Caco-2 (cell line): ENCODE measurements around the gene KCTD5. TPM values are rescaled to one million over a fixed set of nuclear protein-coding genes. Genes with fewer than 3 reads are reported as not detected.

Experiments
- BruUV-seq: library from RNA; stranded (reverse); fragments of 400-500 nt; replicated peaks from 2 replicates; lab custom pipeline; 2021; lab: Mats Ljungman, UMichigan
- CTCF ChIA-PET: fragments of 300-600 bp; sonication (Branson Sonifier 250); formaldehyde crosslinking; loops from one replicate; lab custom pipeline; 2022; ENCODE audit warnings: antibody characterized with exemption; lab: Charles Lee
- POLR2A ChIA-PET: fragments of 300-600 bp; sonication (Branson Sonifier 250); formaldehyde crosslinking; loops from one replicate; lab custom pipeline; 2022; ENCODE audit warnings: antibody characterized with exemption; lab: Charles Lee
- DNase-seq, 2 experiments: peaks; one replicate each; pipeline versions ENCODE4 v3.0.0 to v3.0.0-alpha.2; 2020 to 2022
- H3K27me3 ChIP-seq: replicated peaks from 2 replicates; pipeline ENCODE4 v1.6.0; 2011; ENCODE audit warnings: low read length; ENCODE audit not compliant: control insufficient read depth, insufficient read depth
- H3K36me3 ChIP-seq: 2 replicates; pipeline ENCODE4 v1.5.1; 2011; ENCODE audit warnings: low read length; ENCODE audit not compliant: control insufficient read depth, insufficient read depth
- H3K4me1 ChIP-seq: fragments of 250-450 bp; sonication (Bioruptor Pico); 2 replicates; pipeline ENCODE4 v1.5.1; 2020; ENCODE audit warnings: mild to moderate bottlenecking
- H3K4me3 ChIP-seq: 2 replicates; pipeline ENCODE4 v1.5.1; 2011; ENCODE audit warnings: low read depth, mild to moderate bottlenecking, control low read depth, low read length
- H3K9me3 ChIP-seq: fragments of 250-450 bp; sonication (Bioruptor Pico); 2 replicates; pipeline ENCODE4 v1.5.1; 2020; ENCODE audit warnings: mild to moderate bottlenecking, moderate library complexity
- H3K27ac Mint-ChIP-seq: one replicate; pipeline ENCODE4 v1.8.0; 2022; ENCODE audit warnings: mixed read lengths; ENCODE audit not compliant: unreplicated experiment
- H3K27me3 Mint-ChIP-seq: one replicate; pipeline ENCODE4 v1.8.0; 2022; ENCODE audit warnings: mixed read lengths; ENCODE audit not compliant: insufficient read depth, unreplicated experiment
- H3K36me3 Mint-ChIP-seq: one replicate; pipeline ENCODE4 v1.8.0; 2022; ENCODE audit warnings: mild to moderate bottlenecking, mixed read lengths; ENCODE audit not compliant: insufficient read depth, unreplicated experiment
- H3K4me1 Mint-ChIP-seq: one replicate; pipeline ENCODE4 v1.8.0; 2022; ENCODE audit warnings: low read depth, mixed read lengths; ENCODE audit not compliant: unreplicated experiment
- H3K4me3 Mint-ChIP-seq: one replicate; pipeline ENCODE4 v1.8.0; 2022; ENCODE audit warnings: mild to moderate bottlenecking, moderate library complexity, mixed read lengths; ENCODE audit not compliant: unreplicated experiment
- H3K9me3 Mint-ChIP-seq: one replicate; pipeline ENCODE4 v1.8.0; 2022; ENCODE audit warnings: mixed read lengths; ENCODE audit not compliant: unreplicated experiment
- intact Hi-C: fragments of 100-400 bp; cut with micrococcal nuclease; formaldehyde crosslinking; loops from one replicate; pipeline ENCODE4 v1.10.0; 2022; ENCODE audit not compliant: unreplicated experiment
- total RNA-seq: library from RNA; stranded (reverse); gene quantifications from 2 replicates; pipeline ENCODE4 v1.2.3, GENCODE V29; 2022
- TF ChIP-seq, protein P1 (sequence below), 2 experiments: fragments of 200-600 bp in 1 of 2; IDR thresholded peaks; 1 replicate in 1 of 2; 2 replicates in 1 of 2; pipeline versions ENCODE4 v1.5.1 to v1.8.0; 2011 to 2022; ENCODE audit warnings: antibody characterized with exemption in 1 of 2, control low read depth in 1 of 2, inconsistent platforms in 1 of 2, low read depth in 1 of 2, low read length in 1 of 2, mild to moderate bottlenecking in 1 of 2, moderate library complexity in 1 of 2; ENCODE audit not compliant: insufficient read depth in 1 of 2, severe bottlenecking in 1 of 2, unreplicated experiment in 1 of 2

Gene KCTD5
- total RNA-seq, 1 experiment from 2014 or later, result 30.4 TPM

DNA sequence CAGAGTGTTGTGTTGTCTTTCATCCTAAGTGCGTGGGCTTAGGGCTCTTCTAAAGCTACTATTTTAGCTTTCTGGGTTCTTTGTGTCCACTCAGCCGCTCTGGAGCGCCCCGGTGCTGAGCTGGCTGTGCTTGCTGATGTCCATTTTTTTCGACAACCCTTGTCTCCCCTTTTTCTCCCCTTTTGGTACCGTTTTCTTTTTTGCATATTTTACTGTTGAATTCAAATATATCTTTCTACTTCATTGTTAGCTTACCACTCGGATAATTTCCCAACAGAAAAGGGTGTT lies 71.4 kb downstream of the KCTD5 start:
- intact Hi-C loops, result loop anchor here (5.0 kb wide), 1 partner anchor 104 kb away; the partner anchor contains the start of gene PRSS22
- peak overlapping the region; percentile 75 for H3K4me3 ChIP-seq
- TF ChIP-seq, protein P1, sequence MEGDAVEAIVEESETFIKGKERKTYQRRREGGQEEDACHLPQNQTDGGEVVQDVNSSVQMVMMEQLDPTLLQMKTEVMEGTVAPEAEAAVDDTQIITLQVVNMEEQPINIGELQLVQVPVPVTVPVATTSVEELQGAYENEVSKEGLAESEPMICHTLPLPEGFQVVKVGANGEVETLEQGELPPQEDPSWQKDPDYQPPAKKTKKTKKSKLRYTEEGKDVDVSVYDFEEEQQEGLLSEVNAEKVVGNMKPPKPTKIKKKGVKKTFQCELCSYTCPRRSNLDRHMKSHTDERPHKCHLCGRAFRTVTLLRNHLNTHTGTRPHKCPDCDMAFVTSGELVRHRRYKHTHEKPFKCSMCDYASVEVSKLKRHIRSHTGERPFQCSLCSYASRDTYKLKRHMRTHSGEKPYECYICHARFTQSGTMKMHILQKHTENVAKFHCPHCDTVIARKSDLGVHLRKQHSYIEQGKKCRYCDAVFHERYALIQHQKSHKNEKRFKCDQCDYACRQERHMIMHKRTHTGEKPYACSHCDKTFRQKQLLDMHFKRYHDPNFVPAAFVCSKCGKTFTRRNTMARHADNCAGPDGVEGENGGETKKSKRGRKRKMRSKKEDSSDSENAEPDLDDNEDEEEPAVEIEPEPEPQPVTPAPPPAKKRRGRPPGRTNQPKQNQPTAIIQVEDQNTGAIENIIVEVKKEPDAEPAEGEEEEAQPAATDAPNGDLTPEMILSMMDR (IDR thresholded peaks at IDR 0.05; ENCODE audit: insufficient read depth in 1 of 2, low read depth in 1 of 2, low read length in 1 of 2, severe bottlenecking in 1 of 2, unreplicated experiment in 1 of 2), result no peak
- no peaks in the 10 kb centered on the region for H3K27me3 Mint-ChIP-seq
- H3K27me3 ChIP-seq, result no peaks in the 10 kb centered on the region
- H3K4me1 Mint-ChIP-seq, result peaks cover 34% of the 10 kb centered on the region
- ChIA-PET POLR2A (interaction anchor here (0.9 kb wide), 1 partner anchor 20 kb away, joined by 3 read pairs; no protein-coding TSS in a partner anchor), CTCF (interaction anchor here (1.0 kb wide), 1 partner anchor 21 kb away, joined by 3 read pairs; no protein-coding TSS in a partner anchor)
- no TSS peak for BruUV-seq
- peaks cover 78% of the 10 kb centered on the region for H3K36me3 Mint-ChIP-seq
- DNase-seq, result no peak
- peak overlapping the region; percentile 97 for H3K27ac Mint-ChIP-seq
- peaks cover 3% of the 10 kb centered on the region for H3K36me3 ChIP-seq
- peaks cover 8% of the 10 kb centered on the region; the same call in 1 of the 2 replicates for H3K4me1 ChIP-seq
- H3K9me3 Mint-ChIP-seq, result no peaks in the 10 kb centered on the region
- H3K4me3 Mint-ChIP-seq, result peak overlapping the region; percentile 78
- H3K9me3 ChIP-seq, result no peaks in the 10 kb centered on the region

DNA sequence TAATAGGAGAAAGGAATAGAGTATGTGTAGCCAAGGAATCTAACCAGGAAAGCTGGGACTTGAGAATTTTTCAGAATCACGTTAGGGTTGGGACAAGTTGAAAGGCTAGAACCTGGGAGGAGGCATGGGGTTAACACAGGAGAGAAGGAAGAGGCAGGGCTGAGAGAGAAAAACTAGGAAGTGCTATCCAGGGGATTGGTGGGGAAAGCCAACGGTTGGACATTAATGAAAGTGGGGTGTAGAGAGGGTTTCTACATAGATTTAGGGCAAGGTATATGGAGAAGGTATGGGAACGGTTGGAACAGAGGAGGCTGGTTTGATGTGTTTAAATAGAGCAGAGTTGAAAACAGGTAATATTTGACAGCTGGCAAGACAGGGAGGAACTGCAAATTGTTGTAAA lies 72.8 kb downstream of the KCTD5 start:
- H3K27me3 Mint-ChIP-seq, result no peaks in the 10 kb centered on the region
- H3K9me3 ChIP-seq, result no peaks in the 10 kb centered on the region
- DNase-seq, result no peak
- TF ChIP-seq, protein P1 (IDR thresholded peaks at IDR 0.05; ENCODE audit: insufficient read depth in 1 of 2, low read depth in 1 of 2, low read length in 1 of 2, severe bottlenecking in 1 of 2, unreplicated experiment in 1 of 2), result no peak
- CTCF ChIA-PET, result no interaction called here
- peaks cover 37% of the 10 kb centered on the region for H3K4me1 Mint-ChIP-seq
- H3K36me3 Mint-ChIP-seq, result peaks cover 93% of the 10 kb centered on the region
- H3K4me3 Mint-ChIP-seq, result peak overlapping the region; percentile 78
- no peaks in the 10 kb centered on the region for H3K9me3 Mint-ChIP-seq
- no TSS peak for BruUV-seq
- H3K27ac Mint-ChIP-seq, result peak overlapping the region; percentile 21
- intact Hi-C loops, result no loop called here
- peaks cover 8% of the 10 kb centered on the region; the same call in 1 of the 2 replicates for H3K4me1 ChIP-seq
- POLR2A ChIA-PET, result no interaction called here
- no peak overlapping the region for H3K4me3 ChIP-seq
- no peaks in the 10 kb centered on the region for H3K27me3 ChIP-seq
- H3K36me3 ChIP-seq, result peaks cover 7% of the 10 kb centered on the region

DNA sequence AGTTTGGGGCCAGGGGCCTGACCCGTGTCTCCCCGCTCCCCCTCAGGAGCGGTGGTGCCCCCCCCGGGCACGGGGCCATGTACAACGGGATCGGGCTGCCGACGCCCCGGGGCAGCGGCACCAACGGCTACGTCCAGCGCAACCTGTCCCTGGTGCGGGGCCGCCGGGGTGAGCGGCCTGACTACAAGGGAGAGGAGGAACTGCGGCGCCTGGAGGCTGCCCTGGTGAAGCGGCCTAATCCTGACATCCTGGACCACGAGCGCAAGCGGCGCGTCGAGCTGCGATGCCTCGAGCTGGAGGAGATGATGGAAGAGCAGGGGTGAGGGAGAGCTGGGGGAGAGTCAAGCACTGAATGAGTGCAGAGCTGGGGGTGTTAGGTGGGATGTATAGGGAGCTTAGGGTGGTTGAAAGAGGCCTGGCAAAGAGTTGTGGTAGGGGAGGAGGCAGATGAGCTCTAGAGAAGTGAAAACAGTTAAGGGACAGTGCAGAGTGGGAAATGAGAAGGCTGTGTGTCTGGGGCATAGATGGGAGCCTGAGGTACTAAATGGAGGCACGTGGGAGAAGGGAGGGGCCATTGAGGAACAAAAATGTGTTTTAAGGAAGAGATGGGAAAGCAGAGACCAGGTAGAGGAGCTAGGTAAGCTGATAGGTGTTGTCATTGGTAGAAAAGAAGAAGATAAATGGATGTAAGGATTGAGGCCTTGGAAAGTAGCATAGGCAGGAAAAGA lies 74.1 kb downstream of the KCTD5 start:
- peaks cover 10% of the 10 kb centered on the region for H3K36me3 ChIP-seq
- H3K9me3 Mint-ChIP-seq, result no peaks in the 10 kb centered on the region
- ChIA-PET CTCF (no interaction called here), POLR2A (no interaction called here)
- DNase-seq, result no peak
- H3K4me3 ChIP-seq, result no peak overlapping the region
- no peak overlapping the region for H3K27ac Mint-ChIP-seq
- H3K9me3 ChIP-seq, result no peaks in the 10 kb centered on the region
- intact Hi-C loops, result no loop called here
- TF ChIP-seq, protein P1 (IDR thresholded peaks at IDR 0.05; ENCODE audit: insufficient read depth in 1 of 2, low read depth in 1 of 2, low read length in 1 of 2, severe bottlenecking in 1 of 2, unreplicated experiment in 1 of 2), result no peak
- H3K4me3 Mint-ChIP-seq, result peak overlapping the region; percentile 3
- peaks cover 37% of the 10 kb centered on the region for H3K4me1 Mint-ChIP-seq
- no peaks in the 10 kb centered on the region for H3K27me3 Mint-ChIP-seq
- BruUV-seq, result no TSS peak
- peaks cover 99% of the 10 kb centered on the region for H3K36me3 Mint-ChIP-seq
- no peaks in the 10 kb centered on the region for H3K27me3 ChIP-seq
- H3K4me1 ChIP-seq, result peaks cover 8% of the 10 kb centered on the region; the same call in 1 of the 2 replicates
